HG02884 (cell line): ENCODE results near the gene SPATA1.
A peak's percentile ranks its signal among the peaks of the same experiment; 100 is the strongest.
"Not testable (repeated sequence)": the region's sequence is repeated elsewhere in the genome, so short reads cannot be mapped to it uniquely, and the experiment has no call there.

Experiments used
- ATAC-seq: cut with Tn5 transposase; IDR thresholded peaks from one replicate; pipeline ENCODE4 v1.9.1; 2021; ENCODE audit warnings: mild to moderate bottlenecking, moderate library complexity; ENCODE audit not compliant: unreplicated experiment

SPATA1 gene

GRCh38 chr1:84585803-84586202, 79.6 kb downstream of the SPATA1 start:
- ATAC-seq, result no peak

DNA sequence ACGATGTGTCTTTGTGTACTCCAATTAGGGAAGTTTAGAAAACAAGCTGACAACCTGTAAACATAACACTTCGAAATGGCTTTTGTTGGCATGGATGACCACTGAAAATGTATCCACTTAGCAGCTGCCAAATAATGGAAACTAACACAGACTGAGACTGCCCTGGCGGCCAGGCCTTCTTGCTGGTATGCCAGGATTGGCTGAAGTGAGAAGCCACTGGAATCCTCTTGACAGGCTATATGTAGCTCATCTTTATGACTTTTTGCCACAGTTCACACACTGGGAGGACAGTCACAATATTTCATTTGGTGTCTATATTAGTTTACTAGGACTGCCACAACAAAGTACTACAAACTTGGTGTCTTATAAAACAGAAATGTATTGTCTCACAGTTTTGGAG, 80.9 kb downstream of the SPATA1 start:
- ATAC-seq, result no peak

GRCh38 chr1:84594959-84595358, 88.8 kb downstream of the SPATA1 start:
- not testable (repeated sequence) for ATAC-seq

DNA sequence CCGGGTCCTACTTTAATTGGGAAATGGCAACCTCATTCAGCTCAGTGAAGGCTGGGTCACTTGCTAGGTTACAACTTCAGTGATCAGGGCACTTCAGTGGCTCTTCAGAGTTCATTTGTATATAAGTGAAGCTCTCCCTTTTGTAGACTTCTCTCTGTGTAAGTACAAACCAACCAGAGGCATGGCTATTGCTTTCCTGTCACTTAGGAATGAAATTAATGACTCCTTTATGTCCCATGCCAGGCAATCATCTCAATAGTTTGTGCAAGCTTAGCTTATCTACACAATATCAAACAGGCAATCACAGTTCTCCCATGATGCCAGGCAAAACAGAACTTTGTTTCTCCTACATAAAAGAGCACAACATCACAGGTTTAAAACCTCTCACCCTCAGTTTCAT, 90.8 kb downstream of the SPATA1 start:
- no peak for ATAC-seq

DNA sequence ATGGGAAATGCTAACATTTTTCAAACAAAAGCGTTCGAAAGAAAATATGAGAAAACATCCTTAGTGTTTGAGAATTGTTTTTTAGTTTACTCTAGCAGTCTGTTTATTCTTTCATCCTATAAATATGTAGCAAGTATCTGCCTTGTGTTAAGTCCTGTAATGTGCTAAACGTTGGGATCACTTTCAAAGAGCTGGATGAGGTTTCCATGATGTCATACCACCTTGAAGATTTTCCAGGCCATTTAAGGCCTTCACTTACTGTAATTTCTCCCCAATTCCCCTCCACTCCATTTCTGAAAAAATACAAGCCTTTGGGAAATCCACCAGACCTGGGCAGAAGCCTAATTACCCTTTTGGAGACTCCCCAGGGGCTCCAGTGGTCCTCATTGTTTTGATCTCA, 92.2 kb downstream of the SPATA1 start:
- no peak for ATAC-seq

GRCh38 chr1:84598846-84599741, 92.9 kb downstream of the SPATA1 start:
- ATAC-seq, result peak; percentile 72

- no peak for ATAC-seq
These were observed 94.6 kb downstream of the SPATA1 start for GRCh38 chr1:84600796-84601195.

DNA sequence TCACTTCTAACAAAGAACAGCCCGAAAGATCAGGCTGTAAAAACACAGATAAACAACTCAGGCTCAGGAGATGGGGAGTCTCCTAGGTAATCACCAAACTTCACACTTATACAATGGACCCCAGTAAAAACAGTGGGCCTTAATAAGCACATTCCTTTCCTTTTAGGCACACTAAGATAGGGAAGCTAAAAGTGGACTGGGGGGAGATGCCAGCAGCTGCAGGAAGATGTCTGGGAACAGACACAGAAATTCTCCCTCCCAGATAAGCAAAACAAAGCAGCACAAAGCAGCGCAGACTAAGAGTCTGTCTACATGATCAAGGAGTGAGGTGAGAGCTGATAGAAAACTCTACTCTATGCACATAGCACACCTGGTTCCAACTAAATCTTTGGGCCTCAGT, 97.0 kb downstream of the SPATA1 start:
- no peak for ATAC-seq

DNA sequence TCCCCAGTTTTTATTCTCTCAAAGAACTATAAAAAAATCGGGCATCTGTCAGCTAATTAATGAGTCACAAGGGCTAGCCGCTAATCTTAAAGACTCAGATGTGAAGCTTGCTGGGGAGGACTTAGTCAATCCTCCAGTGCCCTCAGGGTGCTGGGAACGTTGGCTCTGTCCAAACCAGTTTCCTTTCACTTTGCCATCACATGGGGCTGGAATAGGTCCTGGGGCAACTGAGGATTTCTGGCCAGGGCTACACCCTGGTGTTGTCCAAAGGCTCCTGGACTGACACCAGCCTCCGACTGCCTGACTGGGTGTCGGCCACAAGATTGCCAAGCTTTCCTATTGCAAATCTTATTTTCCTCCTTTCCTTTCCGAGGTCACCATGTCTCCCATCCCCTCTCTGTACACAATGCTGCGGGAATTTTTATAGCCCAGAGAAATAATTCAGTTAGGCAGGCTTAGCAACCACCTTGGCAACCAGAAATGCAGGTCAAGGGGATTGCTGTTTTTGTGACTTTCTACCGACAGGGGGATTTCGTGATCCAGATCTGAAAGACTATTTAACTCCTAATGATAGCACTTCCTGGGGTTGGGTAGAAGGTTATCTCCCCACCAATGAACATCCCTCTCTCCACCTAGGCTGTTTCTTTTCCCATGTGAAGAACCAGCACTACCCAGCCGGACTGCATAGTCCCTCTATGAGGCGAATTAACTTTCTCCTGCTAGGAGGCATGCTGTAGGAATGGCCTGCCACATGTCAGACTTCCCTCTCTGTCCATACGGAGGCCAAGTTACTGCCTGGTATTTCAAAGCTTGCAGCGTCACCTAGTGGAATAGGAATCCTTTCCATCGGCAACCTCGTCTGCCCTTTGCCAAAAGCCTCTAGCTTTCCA, 98.0 kb downstream of the SPATA1 start:
- no peak for ATAC-seq

- ATAC-seq, result no peak
These were observed 99.0 kb downstream of the SPATA1 start for GRCh38 chr1:84605157-84605556.

DNA sequence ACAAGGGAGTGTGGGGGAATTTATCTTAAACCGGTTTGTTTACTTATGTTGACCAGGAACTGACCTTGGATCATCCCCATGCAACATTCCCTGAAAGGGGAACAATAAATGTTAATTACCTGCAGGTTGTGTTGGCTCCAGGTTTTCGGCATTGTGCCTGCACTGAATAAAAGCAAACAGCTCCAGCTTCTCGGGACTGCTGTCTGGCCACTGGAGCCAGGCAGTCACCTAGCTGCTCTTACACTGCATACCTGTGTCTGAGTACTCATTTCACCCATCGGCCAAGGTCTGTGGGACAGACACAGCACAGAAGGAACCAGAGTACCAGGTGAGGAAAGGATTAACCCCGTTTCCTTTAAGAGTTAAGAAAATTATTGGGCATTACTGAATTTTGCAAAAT, 100.8 kb downstream of the SPATA1 start:
- no peak for ATAC-seq

DNA sequence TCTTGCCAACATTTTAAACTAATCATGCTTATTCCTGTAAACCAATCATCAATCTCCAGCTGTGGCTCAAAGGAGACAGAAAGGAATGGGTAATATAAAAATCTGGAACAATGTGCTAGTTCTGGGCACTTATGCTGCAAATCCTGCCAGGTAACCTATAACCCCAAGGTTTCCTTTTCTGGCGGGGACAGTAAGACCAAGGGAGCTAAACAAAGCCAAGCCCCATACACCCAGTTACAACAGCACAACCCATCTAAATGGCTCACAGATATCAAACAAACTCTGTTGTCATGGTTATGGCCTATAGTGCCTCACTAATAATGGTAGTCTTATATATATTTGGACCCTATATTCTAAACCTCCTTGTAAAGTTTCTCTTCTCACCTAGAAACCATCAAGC, 104.9 kb downstream of the SPATA1 start:
- no peak for ATAC-seq

DNA sequence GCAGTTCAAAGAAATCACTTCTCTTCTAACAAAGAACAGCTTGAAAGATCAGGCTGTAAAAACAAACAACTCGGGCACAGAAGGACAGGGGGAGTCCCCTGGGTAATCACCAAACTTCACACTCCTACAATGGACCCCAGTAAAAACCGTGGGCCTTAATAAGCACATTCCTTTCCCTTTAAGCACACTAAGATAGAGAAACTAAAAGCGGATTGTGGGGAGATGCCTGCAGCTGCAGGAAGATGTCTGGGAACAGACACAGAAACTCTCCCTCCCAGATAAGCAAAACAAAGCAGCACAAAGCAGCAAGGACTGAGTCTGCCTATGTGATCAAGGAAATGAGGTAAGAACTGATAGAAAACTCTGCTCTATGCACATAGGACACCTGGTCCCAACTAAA, 105.6 kb downstream of the SPATA1 start:
- no peak for ATAC-seq

DNA sequence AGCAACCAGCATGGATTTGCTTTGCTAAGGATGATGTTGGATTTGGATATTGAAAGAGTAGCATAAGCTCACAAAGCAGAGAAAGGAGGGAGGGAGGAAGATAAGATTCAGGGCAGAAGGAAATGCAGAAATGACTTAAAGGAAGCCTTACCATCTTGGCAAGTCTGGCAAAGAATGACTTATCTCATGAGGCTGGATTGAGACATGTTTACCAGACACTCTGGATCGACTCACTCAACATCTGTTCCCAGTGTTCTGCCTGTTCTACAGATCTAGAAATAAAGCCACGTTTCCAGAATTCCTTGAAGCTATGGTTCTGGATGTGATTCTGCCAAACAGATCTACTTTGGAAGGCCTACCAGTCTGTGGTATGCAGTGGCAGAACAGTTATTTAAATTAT, 106.8 kb downstream of the SPATA1 start:
- no peak for ATAC-seq

DNA sequence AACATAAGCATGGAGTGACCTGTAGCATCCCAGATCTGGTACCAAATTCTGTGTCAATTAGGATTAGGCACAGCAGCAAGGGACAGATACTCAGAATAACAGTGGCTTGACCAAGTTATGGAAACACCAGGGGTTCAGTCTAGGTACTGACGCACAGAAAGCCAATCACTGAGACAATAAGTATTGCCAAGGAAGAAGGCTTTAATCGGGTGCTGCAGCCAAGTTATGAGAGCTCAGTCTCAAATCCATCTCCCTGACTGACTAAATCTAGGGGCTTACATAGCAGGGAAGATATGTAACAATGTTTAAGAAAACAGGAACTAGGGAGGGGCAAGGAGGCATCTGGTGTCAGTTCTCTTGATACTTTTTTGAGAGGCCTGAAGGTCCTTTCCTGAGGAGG, 107.7 kb downstream of the SPATA1 start:
- no peak for ATAC-seq

- ATAC-seq, result no peak
These were observed 109.6 kb downstream of the SPATA1 start for GRCh38 chr1:84615790-84616189.
